ENCODE data around the gene CD247.

Gene CD247

DNA sequence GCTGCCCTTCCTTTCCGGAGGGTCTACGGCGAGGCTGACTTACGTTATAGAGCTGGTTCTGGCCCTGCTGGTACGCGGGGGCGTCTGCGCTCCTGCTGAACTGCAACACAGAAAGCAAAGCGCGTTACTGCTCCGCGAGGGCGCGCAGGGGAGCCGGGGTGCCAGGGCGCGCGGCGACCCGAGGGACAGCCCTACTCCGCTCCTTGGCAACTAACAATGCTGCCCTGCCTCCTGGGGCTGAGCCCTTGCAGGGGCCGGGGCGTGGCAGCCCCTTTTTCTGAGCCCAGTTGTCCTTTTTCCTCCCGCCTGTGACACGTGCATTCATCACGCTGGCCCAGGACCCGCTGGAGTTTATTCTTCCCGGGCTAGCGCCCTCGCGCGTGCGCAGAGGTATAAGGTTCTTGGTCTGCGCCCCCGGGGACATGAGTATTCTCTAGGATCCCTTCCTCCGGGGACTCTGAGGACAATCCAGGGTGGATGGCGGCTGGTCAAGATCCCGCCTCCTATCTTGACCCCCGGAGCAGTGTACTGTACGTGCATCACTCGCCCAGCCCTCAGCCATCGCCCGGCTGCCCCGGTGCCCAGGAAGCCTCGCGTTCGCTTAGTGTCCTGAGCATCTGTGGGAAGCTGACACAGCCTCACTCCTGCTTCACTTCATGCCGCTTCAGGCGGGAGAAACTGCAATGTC is 78.9 kb downstream of the CD247 start:
- no peak overlapping the region for H3K4me2 ChIP-seq (ENCODE audit: insufficient read depth, low read length)

DNA sequence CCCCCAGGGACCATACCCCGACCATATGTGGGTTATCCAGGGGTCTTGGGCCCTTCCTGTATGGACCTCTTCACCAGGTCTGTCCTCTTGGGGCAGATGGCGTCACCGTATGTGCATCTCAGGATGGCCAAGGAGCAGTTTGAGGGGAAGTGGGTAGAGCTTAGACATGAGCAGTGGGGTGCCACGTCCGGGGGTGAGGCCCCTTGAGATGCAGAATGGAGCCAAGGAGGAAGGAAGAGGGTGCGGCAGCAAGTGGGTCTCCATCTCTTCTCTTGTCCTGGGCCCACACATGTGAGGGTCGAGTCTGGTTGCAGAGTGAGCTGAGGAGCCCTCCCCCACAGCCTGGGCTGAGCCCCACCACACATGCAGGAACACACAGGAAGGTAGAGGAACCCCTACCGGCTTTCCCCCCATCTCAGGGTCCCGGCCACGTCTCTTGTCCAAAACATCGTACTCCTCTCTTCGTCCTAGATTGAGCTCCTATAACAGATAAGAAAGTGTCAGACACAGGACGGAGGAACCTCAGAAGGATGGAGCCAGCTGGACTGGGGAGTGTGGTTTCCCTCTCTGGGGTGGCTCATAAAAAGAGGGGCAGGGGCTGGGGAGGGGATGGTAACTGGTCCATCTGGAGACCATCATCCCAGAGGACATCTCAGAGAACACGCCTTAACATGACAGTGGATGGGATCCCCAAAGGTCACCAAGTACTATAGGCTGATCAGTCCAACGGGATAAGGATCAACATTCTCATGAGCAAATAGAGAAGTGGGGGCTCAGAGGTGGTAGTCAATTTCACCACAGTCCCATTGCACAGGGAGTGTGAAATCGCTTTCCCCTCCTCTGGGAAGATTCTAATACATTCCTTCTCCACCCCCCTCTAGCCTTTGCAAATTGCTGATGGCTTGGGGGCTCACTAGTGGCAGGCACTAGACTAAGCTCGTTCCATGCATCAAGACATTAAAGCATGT is 79.9 kb downstream of the CD247 start:
- Histone ChIP-seq H2AFZ (ENCODE audit: low read depth, low read length) (no peak overlapping the region), H3K4me3 (ENCODE audit: low read depth in 1 of 2, low read length in 2 of 2) (no peak overlapping the region), H3K4me2 (ENCODE audit: insufficient read depth, low read length) (no peak overlapping the region), H4K20me1 (ENCODE audit: insufficient read depth, low read length) (peaks cover 21% of the 10 kb centered on the region), H3K9ac (ENCODE audit: low read depth, low read length) (no peak overlapping the region), H3K36me3 (ENCODE audit: insufficient read depth, low read length) (peaks cover 89% of the 10 kb centered on the region), H3K9me3 (ENCODE audit: insufficient read depth, low read length, severe bottlenecking) (no peaks in the 10 kb centered on the region), H3K27me3 (ENCODE audit: insufficient read depth, low read length, poor library complexity) (no peaks in the 10 kb centered on the region), H3K27ac (ENCODE audit: low read length) (no peak overlapping the region), H3K4me1 (ENCODE audit: insufficient read depth, low read length) (no peaks in the 10 kb centered on the region), H3K79me2 (ENCODE audit: insufficient read depth, low read length) (peaks cover 9% of the 10 kb centered on the region; the same call in 1 of the 2 replicates)
- TF ChIP-seq CTCF (IDR thresholded peaks at IDR 0.05; ENCODE audit: borderline replicate concordance, extremely low read depth, low read length, poor library complexity, severe bottlenecking) (no peak), EZH2 (IDR thresholded peaks at IDR 0.05; ENCODE audit: borderline replicate concordance, low read depth, low read length, severe bottlenecking) (no peak)
- DNase-seq (no peak), ATAC-seq (ENCODE audit: insufficient read depth, low read depth) (no peak)

More for the DNA sequence above, 78.9 kb downstream of the CD247 start:
- H3K4me3 ChIP-seq (ENCODE audit: low read depth in 1 of 2, low read length in 2 of 2), result no peak overlapping the region
- H3K9me3 ChIP-seq (ENCODE audit: insufficient read depth, low read length, severe bottlenecking), result no peaks in the 10 kb centered on the region
- peaks cover 89% of the 10 kb centered on the region for H3K36me3 ChIP-seq (ENCODE audit: insufficient read depth, low read length)
- H2AFZ ChIP-seq (ENCODE audit: low read depth, low read length), result no peak overlapping the region
- H3K27me3 ChIP-seq (ENCODE audit: insufficient read depth, low read length, poor library complexity), result no peaks in the 10 kb centered on the region
- ATAC-seq (ENCODE audit: insufficient read depth, low read depth), result no peak
- H3K4me1 ChIP-seq (ENCODE audit: insufficient read depth, low read length), result no peaks in the 10 kb centered on the region
- no peak for TF ChIP-seq CTCF (IDR thresholded peaks at IDR 0.05; ENCODE audit: borderline replicate concordance, extremely low read depth, low read length, poor library complexity, severe bottlenecking)
- TF ChIP-seq EZH2 (IDR thresholded peaks at IDR 0.05; ENCODE audit: borderline replicate concordance, low read depth, low read length, severe bottlenecking), result no peak
- H3K79me2 ChIP-seq (ENCODE audit: insufficient read depth, low read length), result peaks cover 13% of the 10 kb centered on the region; the same call in 1 of the 2 replicates
- no peak overlapping the region for H3K9ac ChIP-seq (ENCODE audit: low read depth, low read length)
- no peak for DNase-seq
- no peak overlapping the region for H3K27ac ChIP-seq (ENCODE audit: low read length)
- peaks cover 21% of the 10 kb centered on the region for H4K20me1 ChIP-seq (ENCODE audit: insufficient read depth, low read length)

DNA sequence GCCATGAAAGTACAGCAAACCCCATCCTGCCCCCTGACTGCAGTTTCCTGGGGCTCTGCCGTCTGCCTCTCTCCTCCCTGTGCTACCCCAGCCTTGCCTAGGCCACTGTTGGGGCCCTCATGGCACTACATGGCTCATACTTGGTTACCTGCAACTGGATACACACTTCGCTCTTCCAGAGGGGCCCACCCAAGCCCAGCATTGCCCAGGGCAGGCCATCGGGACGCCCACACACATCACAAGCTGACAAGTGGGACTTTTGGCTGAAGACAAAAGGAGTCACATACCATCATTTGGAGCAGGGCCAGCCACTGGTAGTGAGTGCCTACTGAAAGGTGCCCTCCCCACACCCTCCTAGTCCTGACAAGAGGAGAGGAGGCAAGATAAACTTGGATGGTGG is 82.8 kb downstream of the CD247 start:
- Histone ChIP-seq H3K4me2 (ENCODE audit: insufficient read depth, low read length) (no peak overlapping the region), H3K36me3 (ENCODE audit: insufficient read depth, low read length) (peaks cover 95% of the 10 kb centered on the region), H2AFZ (ENCODE audit: low read depth, low read length) (no peak overlapping the region), H3K27ac (ENCODE audit: low read length) (no peak overlapping the region), H3K9me3 (ENCODE audit: insufficient read depth, low read length, severe bottlenecking) (no peaks in the 10 kb centered on the region), H3K27me3 (ENCODE audit: insufficient read depth, low read length, poor library complexity) (no peaks in the 10 kb centered on the region), H4K20me1 (ENCODE audit: insufficient read depth, low read length) (peaks cover 6% of the 10 kb centered on the region; the same call in 1 of the 2 replicates), H3K79me2 (ENCODE audit: insufficient read depth, low read length) (no peaks in the 10 kb centered on the region), H3K9ac (ENCODE audit: low read depth, low read length) (no peak overlapping the region), H3K4me3 (ENCODE audit: low read depth in 1 of 2, low read length in 2 of 2) (no peak overlapping the region), H3K4me1 (ENCODE audit: insufficient read depth, low read length) (no peaks in the 10 kb centered on the region)
- DNase-seq (no peak), ATAC-seq (ENCODE audit: insufficient read depth, low read depth) (no peak)
- TF ChIP-seq EZH2 (IDR thresholded peaks at IDR 0.05; ENCODE audit: borderline replicate concordance, low read depth, low read length, severe bottlenecking) (no peak), CTCF (IDR thresholded peaks at IDR 0.05; ENCODE audit: borderline replicate concordance, extremely low read depth, low read length, poor library complexity, severe bottlenecking) (no peak)
